IPS DF 6.9 (cell line): Measurements from ENCODE around the gene LSM6.

Source experiments
- DNase-seq: peaks from one replicate; pipeline ENCODE4 v3.0.0-alpha.2; 2013; ENCODE audit warnings: low read depth, low spot score
- H3K27ac ChIP-seq: one replicate; pipeline ENCODE4 v1.5.1; 2013; ENCODE audit warnings: low read length, control low read depth
- H3K27me3 ChIP-seq: 2 replicates; pipeline ENCODE4 v1.6.1; 2013; ENCODE audit warnings: mild to moderate bottlenecking, low read length; ENCODE audit not compliant: control insufficient read depth, insufficient read depth
- H3K36me3 ChIP-seq: 2 replicates; pipeline ENCODE4 v1.6.1; 2013; ENCODE audit warnings: low read length; ENCODE audit not compliant: control insufficient read depth, insufficient read depth
- H3K4me1 ChIP-seq: 2 replicates; pipeline ENCODE4 v1.6.1; 2013; ENCODE audit warnings: low read length; ENCODE audit not compliant: control insufficient read depth, insufficient read depth
- H3K4me3 ChIP-seq: 2 replicates; pipeline ENCODE4 v1.5.1; 2013; ENCODE audit warnings: mild to moderate bottlenecking, low read length
- H3K9me3 ChIP-seq: 2 replicates; pipeline ENCODE4 v1.6.1; 2013; ENCODE audit warnings: low read length, inconsistent platforms; ENCODE audit not compliant: control insufficient read depth, insufficient read depth
- WGBS: extraction: QIAGEN DNeasy Blood & Tissue Kit; methylation state at CpG from one replicate; pipeline ENCODE4 v1.1.7; 2013; ENCODE audit warnings: mixed read lengths, missing lambda C conversion rate; ENCODE audit not compliant: insufficient read length, insufficient coverage; 5-methylcytosine and 5-hydroxymethylcytosine counted together

The LSM6 gene

GRCh38 chr4:146158036-146158745, 17.3 kb upstream of the LSM6 start:
- Histone ChIP-seq H3K4me1 (no peaks in the 10 kb centered on the region; the same call in 1 of the 2 replicates), H3K36me3 (no peaks in the 10 kb centered on the region), H3K4me3 (no peak overlapping the region), H3K27me3 (no peaks in the 10 kb centered on the region), H3K9me3 (no peaks in the 10 kb centered on the region), H3K27ac (no peak overlapping the region)
- WGBS = no CpG with 5 or more reads among the region's 5 CpGs
- no peak for DNase-seq

- no peaks in the 10 kb centered on the region for H3K27me3 ChIP-seq
- H3K36me3 ChIP-seq = no peaks in the 10 kb centered on the region
- DNase-seq = no peak
- H3K27ac ChIP-seq = no peak overlapping the region
- no peaks in the 10 kb centered on the region for H3K4me1 ChIP-seq
- no CpG with 5 or more reads among the region's 4 CpGs for WGBS
- no peaks in the 10 kb centered on the region for H3K9me3 ChIP-seq
- no peak overlapping the region for H3K4me3 ChIP-seq
Observed at GRCh38 chr4:146159384-146160058, 16.0 kb upstream of the LSM6 start.

GRCh38 chr4:146161243-146161642, 14.3 kb upstream of the LSM6 start:
- no peak for DNase-seq
- Histone ChIP-seq H3K27me3 (no peaks in the 10 kb centered on the region), H3K36me3 (no peaks in the 10 kb centered on the region), H3K4me3 (no peak overlapping the region), H3K4me1 (no peaks in the 10 kb centered on the region), H3K9me3 (no peaks in the 10 kb centered on the region), H3K27ac (no peak overlapping the region)

- WGBS = no CpG with 5 or more reads among the region's 1 CpG
- no peaks in the 10 kb centered on the region for H3K27me3 ChIP-seq
- H3K36me3 ChIP-seq = no peaks in the 10 kb centered on the region
- H3K27ac ChIP-seq = no peak overlapping the region
- H3K4me1 ChIP-seq = no peaks in the 10 kb centered on the region
- DNase-seq = no peak
- no peaks in the 10 kb centered on the region for H3K9me3 ChIP-seq
- H3K4me3 ChIP-seq = no peak overlapping the region
Observed at GRCh38 chr4:146165221-146165620, 10.3 kb upstream of the LSM6 start.

GRCh38 chr4:146165840-146166239, 9.7 kb upstream of the LSM6 start:
- Histone ChIP-seq H3K36me3 (no peaks in the 10 kb centered on the region), H3K27me3 (no peaks in the 10 kb centered on the region), H3K27ac (no peak overlapping the region), H3K4me3 (no peak overlapping the region), H3K9me3 (no peaks in the 10 kb centered on the region), H3K4me1 (no peaks in the 10 kb centered on the region)
- no peak for DNase-seq

- Histone ChIP-seq H3K27ac (no peak overlapping the region), H3K36me3 (no peaks in the 10 kb centered on the region), H3K27me3 (no peaks in the 10 kb centered on the region), H3K9me3 (no peaks in the 10 kb centered on the region), H3K4me1 (no peaks in the 10 kb centered on the region), H3K4me3 (no peak overlapping the region)
- no CpG with 5 or more reads among the region's 3 CpGs for WGBS
- DNase-seq = no peak
Observed at GRCh38 chr4:146170149-146170548, 5.4 kb upstream of the LSM6 start.

GRCh38 chr4:146176891-146177290, 1.4 kb downstream of the LSM6 start:
- H3K4me1 ChIP-seq = no peaks in the 10 kb centered on the region
- no peak overlapping the region for H3K27ac ChIP-seq
- WGBS = no CpG with 5 or more reads among the region's 2 CpGs
- no peaks in the 10 kb centered on the region for H3K27me3 ChIP-seq
- H3K36me3 ChIP-seq = no peaks in the 10 kb centered on the region
- no peaks in the 10 kb centered on the region for H3K9me3 ChIP-seq
- no peak overlapping the region for H3K4me3 ChIP-seq
- DNase-seq = no peak

GRCh38 chr4:146178126-146178525, 2.6 kb downstream of the LSM6 start:
- no CpG with 5 or more reads among the region's 8 CpGs for WGBS
- Histone ChIP-seq H3K4me1 (no peaks in the 10 kb centered on the region), H3K27ac (no peak overlapping the region), H3K27me3 (no peaks in the 10 kb centered on the region), H3K9me3 (no peaks in the 10 kb centered on the region), H3K36me3 (no peaks in the 10 kb centered on the region), H3K4me3 (no peak overlapping the region)
- DNase-seq = no peak

- Histone ChIP-seq H3K4me1 (no peaks in the 10 kb centered on the region), H3K36me3 (no peaks in the 10 kb centered on the region), H3K4me3 (no peak overlapping the region), H3K9me3 (no peaks in the 10 kb centered on the region), H3K27ac (no peak overlapping the region), H3K27me3 (no peaks in the 10 kb centered on the region)
- no peak for DNase-seq
- WGBS = no CpG with 5 or more reads among the region's 7 CpGs
Observed at GRCh38 chr4:146179784-146180370, 4.4 kb downstream of the LSM6 start.

- H3K9me3 ChIP-seq = no peaks in the 10 kb centered on the region
- H3K4me3 ChIP-seq = no peak overlapping the region
- no peak overlapping the region for H3K27ac ChIP-seq
- DNase-seq = no peak
- no CpG with 5 or more reads among the region's 3 CpGs for WGBS
- no peaks in the 10 kb centered on the region for H3K4me1 ChIP-seq
- peaks cover 2% of the 10 kb centered on the region; the same call in 1 of the 2 replicates for H3K36me3 ChIP-seq
- no peaks in the 10 kb centered on the region for H3K27me3 ChIP-seq
Observed at GRCh38 chr4:146182443-146182842, 6.9 kb downstream of the LSM6 start.
